AG09309 (cell line): ENCODE measurements around the gene SYNPO2L.

Experiments
- DNase-seq: peaks from one replicate; pipeline ENCODE4 v3.0.0-alpha.2; 2010; ENCODE audit warnings: low read depth
- H3K4me3 ChIP-seq: 2 replicates; pipeline ENCODE4 v1.5.1; 2011; ENCODE audit warnings: mild to moderate bottlenecking, low read depth, low read length, moderate library complexity; ENCODE audit not compliant: control insufficient read depth
- CTCF ChIP-seq: IDR thresholded peaks from 2 replicates; pipeline ENCODE4 v1.5.1; 2011; ENCODE audit warnings: mild to moderate bottlenecking, low read depth, low read length, inconsistent platforms; ENCODE audit not compliant: insufficient read depth, control insufficient read depth; ENCODE audit errors: missing control alignments

SYNPO2L gene

GRCh38 chr10:73655257-73655989, 406 bp downstream of the SYNPO2L start:
- no peak overlapping the region for H3K4me3 ChIP-seq
- no peak for DNase-seq
- no peak for TF ChIP-seq CTCF

GRCh38 chr10:73653701-73654100, 2.1 kb downstream of the SYNPO2L start:
- no peak overlapping the region for H3K4me3 ChIP-seq
- no peak for DNase-seq
- peak; percentile 4 for TF ChIP-seq CTCF

- DNase-seq, result no peak
- TF ChIP-seq CTCF, result no peak
- H3K4me3 ChIP-seq, result no peak overlapping the region
Observed at GRCh38 chr10:73653195-73653594, 2.6 kb downstream of the SYNPO2L start.

DNA sequence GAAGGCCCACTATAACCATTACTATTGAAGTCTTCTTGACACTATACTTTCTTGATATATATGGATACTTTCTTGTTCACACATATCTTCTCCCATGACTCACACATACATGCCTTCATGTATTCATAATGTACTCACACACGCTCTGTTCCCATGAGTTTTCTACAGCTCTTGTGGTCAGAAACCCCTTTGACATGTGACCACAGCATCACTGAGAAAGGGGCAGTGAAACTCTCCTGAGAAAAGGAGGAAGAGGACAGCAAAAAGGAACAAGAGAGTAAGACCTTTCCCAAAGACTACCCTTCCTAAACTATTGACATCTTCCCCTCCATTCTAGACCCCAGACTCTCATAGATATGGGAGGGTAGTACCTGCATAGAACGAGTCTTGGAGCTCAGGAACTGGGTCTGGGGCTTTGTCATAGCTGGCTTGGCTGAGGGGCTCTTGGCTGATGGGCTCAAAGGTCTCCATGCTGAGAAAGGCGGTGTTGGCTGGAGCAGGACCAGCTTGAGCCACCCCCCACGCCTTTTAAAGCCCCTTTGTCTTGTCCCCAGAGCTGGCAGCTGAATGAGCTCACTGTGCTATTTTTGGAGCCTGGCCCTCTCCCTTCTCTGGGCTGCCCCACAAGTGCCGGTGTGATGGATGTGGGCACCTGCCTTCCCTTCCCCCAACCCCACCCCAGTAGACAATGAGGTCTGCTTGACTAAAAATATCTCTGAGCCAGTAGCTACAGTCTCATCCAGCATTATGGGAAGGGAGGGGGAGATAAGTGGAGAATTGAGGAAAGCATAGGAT, 5.1 kb downstream of the SYNPO2L start:
- peak; percentile 13 for DNase-seq
- no peak for TF ChIP-seq CTCF
- no peak overlapping the region for H3K4me3 ChIP-seq

- TF ChIP-seq CTCF, result no peak
Observed at GRCh38 chr10:73649876-73650536, 5.8 kb downstream of the SYNPO2L start.

GRCh38 chr10:73648975-73649829, 6.6 kb downstream of the SYNPO2L start:
- no peak for DNase-seq
- H3K4me3 ChIP-seq, result no peak overlapping the region
- TF ChIP-seq CTCF, result no peak

More at GRCh38 chr10:73649876-73650536, 5.8 kb downstream of the SYNPO2L start:
- no peak for DNase-seq
- H3K4me3 ChIP-seq, result no peak overlapping the region
